Activated B cell treated with CpG ODN at 0.5 μM for 24 hours (primary cell): ENCODE data around the gene SOS1. TPM values are rescaled to one million over a fixed set of nuclear protein-coding genes. Genes with fewer than 3 reads are reported as not detected.

Experiments used
- ATAC-seq: fragments of 200-7000 bp; cut with Tn5 transposase; one replicate; pipeline ENCODE4 v1.10.0; 2021; ENCODE audit warnings: low read depth, mild to moderate bottlenecking, moderate library complexity
- CTCF ChIA-PET: fragments of 350-600 bp; sonication (Branson Sonifier 250); formaldehyde crosslinking; loops from one replicate; lab custom pipeline; 2021; ENCODE audit warnings: antibody characterized with exemption; lab: Charles Lee
- POLR2A ChIA-PET: fragments of 350-600 bp; sonication (Branson Sonifier 250); formaldehyde crosslinking; loops from one replicate; lab custom pipeline; 2021; ENCODE audit warnings: antibody characterized with exemption; lab: Charles Lee
- DNase-seq: peaks from one replicate; pipeline ENCODE4 v3.0.0; 2022
- H3K27ac Mint-ChIP-seq: one replicate; pipeline ENCODE4 v1.8.0; 2020; ENCODE audit warnings: mixed read lengths
- H3K27me3 Mint-ChIP-seq: one replicate; pipeline ENCODE4 v1.8.0; 2021; ENCODE audit warnings: mixed read lengths
- H3K36me3 Mint-ChIP-seq: one replicate; pipeline ENCODE4 v1.8.0; 2021; ENCODE audit warnings: low read depth, mixed read lengths
- H3K4me1 Mint-ChIP-seq: one replicate; pipeline ENCODE4 v1.8.0; 2021; ENCODE audit warnings: mixed read lengths
- H3K4me3 Mint-ChIP-seq: one replicate; pipeline ENCODE4 v1.8.0; 2020; ENCODE audit warnings: mild to moderate bottlenecking, mixed read lengths
- H3K9me3 Mint-ChIP-seq: one replicate; pipeline ENCODE4 v1.8.0; 2020; ENCODE audit warnings: mixed read lengths
- CTCF ChIP-seq: fragments of 200-600 bp; IDR thresholded peaks from one replicate; pipeline ENCODE4 v1.8.0; 2022; ENCODE audit warnings: antibody characterized with exemption, mild to moderate bottlenecking
- intact Hi-C: fragments of 100-400 bp; cut with micrococcal nuclease; formaldehyde crosslinking; loops from one replicate; pipeline ENCODE4 v1.15.1; 2024
- total RNA-seq: library from RNA; stranded (reverse); gene quantifications from 2 replicates; pipeline ENCODE4 v1.2.3, GENCODE V29; 2022

Gene SOS1
- total RNA-seq, 1 donor from 2014 or later, result 51.9 TPM

GRCh38 chr2:39093218-39093898 lies 27.5 kb downstream of the SOS1 start:
- ATAC-seq (peak; percentile 45), DNase-seq (no peak)
- Mint-ChIP-seq H3K27ac (peak overlapping the region; percentile 38), H3K36me3 (peaks cover 19% of the 10 kb centered on the region), H3K9me3 (no peaks in the 10 kb centered on the region), H3K27me3 (no peaks in the 10 kb centered on the region), H3K4me1 (peaks cover 51% of the 10 kb centered on the region), H3K4me3 (peak overlapping the region; percentile 25)
- intact Hi-C loops, result no loop called here
- POLR2A ChIA-PET, result no interaction called here
- CTCF ChIA-PET, result interaction anchor here (0.9 kb wide), 1 partner anchor 137 kb away, joined by 6 read pairs; no protein-coding TSS in a partner anchor
- no peak for TF ChIP-seq CTCF

- no peak overlapping the region for H3K4me3 Mint-ChIP-seq
- CTCF ChIA-PET, result no interaction called here
- POLR2A ChIA-PET, result interaction anchor here (0.7 kb wide), 1 partner anchor 23 kb away, joined by 3 read pairs; no protein-coding TSS in a partner anchor
- peaks cover 20% of the 10 kb centered on the region for H3K36me3 Mint-ChIP-seq
- H3K27ac Mint-ChIP-seq, result no peak overlapping the region
- TF ChIP-seq CTCF, result no peak
- DNase-seq (no peak), ATAC-seq (no peak)
- intact Hi-C loops, result no loop called here
- H3K4me1 Mint-ChIP-seq, result peaks cover 46% of the 10 kb centered on the region
- H3K9me3 Mint-ChIP-seq, result no peaks in the 10 kb centered on the region
- no peaks in the 10 kb centered on the region for H3K27me3 Mint-ChIP-seq
These were observed 29.3 kb downstream of the SOS1 start for GRCh38 chr2:39091543-39091942.

DNA sequence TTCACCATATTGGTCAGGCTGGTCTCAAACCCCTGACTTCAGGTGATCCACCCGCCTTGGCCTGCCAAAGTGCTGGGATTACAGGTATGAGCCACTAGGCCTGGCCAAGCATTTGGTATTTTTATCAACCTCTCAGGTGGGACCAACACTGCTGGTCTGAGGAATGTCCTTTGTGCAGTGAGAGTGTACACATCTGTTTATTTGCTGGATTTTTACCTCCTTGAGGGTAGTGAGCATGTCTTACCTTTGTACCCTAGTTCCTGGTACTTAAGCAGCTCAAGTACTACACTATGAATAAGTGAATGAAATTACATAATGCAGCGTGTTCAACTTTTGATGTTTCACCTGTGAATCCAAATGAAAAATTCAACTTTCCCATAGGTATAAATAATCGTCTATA lies 29.8 kb downstream of the SOS1 start:
- CTCF ChIA-PET, result no interaction called here
- peaks cover 20% of the 10 kb centered on the region for H3K36me3 Mint-ChIP-seq
- ATAC-seq, result no peak
- intact Hi-C loops, result no loop called here
- H3K27me3 Mint-ChIP-seq, result no peaks in the 10 kb centered on the region
- H3K4me3 Mint-ChIP-seq, result no peak overlapping the region
- POLR2A ChIA-PET, result interaction anchor here (0.5 kb wide), 1 partner anchor 22 kb away, joined by 4 read pairs; no protein-coding TSS in a partner anchor
- peaks cover 43% of the 10 kb centered on the region for H3K4me1 Mint-ChIP-seq
- TF ChIP-seq CTCF, result no peak
- DNase-seq, result no peak
- no peaks in the 10 kb centered on the region for H3K9me3 Mint-ChIP-seq
- H3K27ac Mint-ChIP-seq, result no peak overlapping the region

DNA sequence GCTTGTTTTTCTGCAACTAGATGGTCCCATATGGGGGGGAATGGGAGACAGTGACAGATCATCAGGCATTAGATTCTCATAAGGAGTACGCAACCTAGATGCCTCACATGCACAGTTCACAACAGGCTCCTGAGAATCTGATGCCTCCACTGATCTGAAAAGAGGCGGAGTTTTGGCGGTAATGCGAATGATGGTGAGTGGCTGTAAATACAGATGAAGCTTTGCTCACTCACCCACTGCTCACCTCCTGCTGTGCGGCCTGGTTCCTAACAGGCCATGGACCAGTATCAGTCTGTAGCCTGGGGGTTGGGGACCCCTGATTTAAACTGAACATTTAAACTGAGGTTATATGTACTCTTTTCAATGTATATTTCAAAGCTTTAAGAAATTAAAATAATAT lies 40.7 kb downstream of the SOS1 start:
- Mint-ChIP-seq H3K27me3 (no peaks in the 10 kb centered on the region), H3K27ac (no peak overlapping the region), H3K4me1 (peaks cover 29% of the 10 kb centered on the region), H3K36me3 (peaks cover 7% of the 10 kb centered on the region), H3K4me3 (no peak overlapping the region), H3K9me3 (no peaks in the 10 kb centered on the region)
- intact Hi-C loops, result no loop called here
- CTCF ChIA-PET, result no interaction called here
- DNase-seq (no peak), ATAC-seq (no peak)
- TF ChIP-seq CTCF, result no peak
- POLR2A ChIA-PET, result no interaction called here

DNA sequence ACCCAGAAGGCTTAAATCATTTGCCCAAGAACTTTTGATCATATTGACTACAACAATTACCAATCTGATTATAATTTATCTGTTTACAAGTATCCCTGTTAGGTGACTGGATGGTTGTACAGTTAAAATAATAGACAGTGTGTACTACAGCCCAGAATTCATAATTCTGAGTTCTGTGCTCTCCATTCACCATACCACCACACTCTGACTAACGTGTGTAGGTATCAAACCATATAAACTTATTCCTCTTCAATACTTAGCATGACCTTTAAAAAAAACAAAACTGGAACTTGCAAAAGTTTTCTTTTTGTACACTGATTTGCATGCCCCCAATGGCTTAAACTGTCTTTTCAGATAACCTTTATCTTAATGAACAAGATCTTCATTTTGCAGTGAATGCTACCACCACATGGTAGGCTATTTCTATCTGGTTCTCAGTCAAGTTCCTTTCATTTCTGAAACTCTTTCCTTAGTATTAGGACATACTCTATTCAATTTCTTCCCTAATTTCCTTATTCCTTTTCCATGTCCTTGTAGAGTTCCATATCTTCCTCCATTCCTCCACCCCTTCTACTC lies 50.9 kb downstream of the SOS1 start:
- TF ChIP-seq CTCF, result no peak
- Mint-ChIP-seq H3K27me3 (no peaks in the 10 kb centered on the region), H3K27ac (peak overlapping the region; percentile 33), H3K9me3 (no peaks in the 10 kb centered on the region), H3K36me3 (peaks cover 24% of the 10 kb centered on the region), H3K4me1 (peaks cover 24% of the 10 kb centered on the region), H3K4me3 (no peak overlapping the region)
- ChIA-PET CTCF (interaction anchor here (0.9 to 1.7 kb wide), 4 partner anchors 8 to 160 kb away, joined by 3 to 8 read pairs (median 4); no protein-coding TSS in a partner anchor), POLR2A (no interaction called here)
- intact Hi-C loops, result no loop called here
- no peak for ATAC-seq
- no peak for DNase-seq
